Muscle layer of colon (tissue), 2 donors: ENCODE data around the gene CALCOCO1.

Source experiments
- H3K27ac ChIP-seq: one replicate; pipeline ENCODE4 v1.7.0; 2013; ENCODE audit warnings: low read depth, mild to moderate bottlenecking, low read length, moderate library complexity
- H3K27me3 ChIP-seq, 2 donors: one replicate each; pipeline ENCODE4 v1.7.0; 2013; ENCODE audit warnings: low read length in 2 of 2, mild to moderate bottlenecking in 2 of 2; ENCODE audit not compliant: insufficient read depth in 2 of 2, control insufficient read depth in 1 of 2
- H3K36me3 ChIP-seq: one replicate; pipeline ENCODE4 v1.7.0; 2013; ENCODE audit warnings: mild to moderate bottlenecking, low read length; ENCODE audit not compliant: insufficient read depth
- H3K4me1 ChIP-seq: one replicate; pipeline ENCODE4 v1.7.0; 2013; ENCODE audit warnings: mild to moderate bottlenecking, low read length; ENCODE audit not compliant: insufficient read depth
- H3K4me3 ChIP-seq, 2 donors: one replicate each; pipeline ENCODE4 v1.7.0; 2013; ENCODE audit warnings: low read length in 2 of 2, low read depth in 1 of 2, mild to moderate bottlenecking in 1 of 2, moderate library complexity in 1 of 2
- H3K9ac ChIP-seq: one replicate; pipeline ENCODE4 v1.7.0; 2013; ENCODE audit warnings: low read length
- H3K9me3 ChIP-seq: one replicate; pipeline ENCODE4 v1.7.0; 2013; ENCODE audit warnings: mild to moderate bottlenecking, low read length
- donor health status: abdominal sarcoma.
- donor health status: Adenocarcinoma of cecum.

CALCOCO1 gene

DNA sequence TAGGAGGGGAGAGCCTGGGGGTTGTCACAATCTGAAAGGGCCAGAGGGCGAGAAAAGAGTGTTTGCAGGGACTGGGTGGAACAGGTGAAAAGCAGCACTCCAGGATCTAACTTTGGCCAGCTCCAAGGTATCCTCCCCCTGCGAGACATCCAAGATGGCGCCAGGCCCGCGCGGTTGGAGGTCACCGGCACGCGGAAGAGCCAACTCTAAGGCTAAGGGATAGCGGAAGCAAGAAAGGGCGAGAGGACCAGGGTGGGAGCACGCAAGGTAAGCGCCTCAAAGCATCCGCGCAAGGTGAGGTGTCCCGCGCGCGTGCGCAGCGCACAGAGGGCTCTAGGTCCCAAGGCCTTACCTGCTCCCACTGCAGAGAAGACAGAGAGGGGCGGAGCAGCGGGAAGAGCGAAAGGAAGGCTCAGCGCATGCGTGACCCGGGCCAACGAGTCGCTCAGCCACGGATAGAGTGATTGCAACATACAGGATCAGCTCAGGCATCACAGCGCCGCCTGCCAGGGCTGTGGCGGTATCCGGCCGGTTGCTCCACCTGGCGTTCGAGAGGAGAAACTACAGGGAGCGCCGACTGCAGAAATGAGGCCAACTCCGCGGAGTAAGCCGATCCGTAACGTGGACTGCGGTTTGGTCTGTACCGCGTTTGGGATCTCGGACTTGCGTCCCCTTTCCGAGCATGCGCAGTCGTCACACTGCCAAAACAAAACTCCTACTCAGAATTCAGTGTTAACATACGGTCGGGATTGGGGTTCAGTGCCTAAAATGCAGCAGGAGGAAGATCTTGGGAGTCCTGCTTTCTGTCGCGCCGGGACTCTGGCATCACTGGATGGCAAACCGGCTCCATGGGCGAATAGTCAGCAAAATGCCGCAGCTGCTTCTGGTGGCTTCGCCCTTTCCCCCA, 51.3 kb downstream of the CALCOCO1 start, which contains the start of gene ATP5MC2:
ATP5MC2 (minus strand) TSS at position 383 of the 907 bp plus-strand sequence. CDS start 3,469 bp downstream, outside the sequence.
- peaks cover 19% of the 10 kb centered on the region for H3K36me3 ChIP-seq
- H3K9ac ChIP-seq: peak within 1 kb of the TSS; percentile 59
- H3K9me3 ChIP-seq: no peaks in the 10 kb centered on the region
- H3K4me3 ChIP-seq: peak within 1 kb of the TSS; percentile 43 to 93
- no peaks in the 10 kb centered on the region for H3K27me3 ChIP-seq
- peaks cover 33% of the 10 kb centered on the region for H3K4me1 ChIP-seq
- H3K27ac ChIP-seq: peak within 1 kb of the TSS; percentile 87

GRCh38 chr12:53674977-53675700, 52.1 kb downstream of the CALCOCO1 start:
- peak overlapping the region; percentile 59 for H3K9ac ChIP-seq
- H3K9me3 ChIP-seq: no peaks in the 10 kb centered on the region
- peak overlapping the region; percentile 83 for H3K27ac ChIP-seq
- H3K4me1 ChIP-seq: peaks cover 35% of the 10 kb centered on the region
- H3K4me3 ChIP-seq: peak overlapping the region; percentile 43 to 93
- H3K36me3 ChIP-seq: peaks cover 24% of the 10 kb centered on the region
- no peaks in the 10 kb centered on the region for H3K27me3 ChIP-seq

DNA sequence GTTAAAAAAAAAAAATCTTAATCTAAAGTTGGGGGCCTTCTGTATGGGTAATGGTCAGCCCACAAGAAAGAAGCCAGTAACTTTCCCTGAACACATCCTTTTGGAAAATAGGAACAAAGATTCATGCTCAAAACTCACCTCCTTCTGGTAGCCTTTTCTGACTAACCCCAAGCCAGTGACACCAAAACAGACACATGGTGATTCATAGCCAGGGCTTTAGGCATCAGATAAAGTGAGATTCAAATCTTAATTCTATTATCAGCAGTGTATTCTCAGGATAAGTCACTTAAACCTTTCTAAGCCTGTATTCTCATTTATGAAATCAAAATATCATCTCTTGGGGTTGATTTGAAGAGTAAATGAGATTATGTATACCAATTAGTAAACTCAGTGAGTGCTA, 56.3 kb downstream of the CALCOCO1 start:
- peaks cover 48% of the 10 kb centered on the region for H3K36me3 ChIP-seq
- no peaks in the 10 kb centered on the region for H3K9me3 ChIP-seq
- no peak overlapping the region for H3K27ac ChIP-seq
- H3K4me3 ChIP-seq: no peak overlapping the region
- H3K9ac ChIP-seq: no peak overlapping the region
- H3K27me3 ChIP-seq: no peaks in the 10 kb centered on the region
- H3K4me1 ChIP-seq: peaks cover 25% of the 10 kb centered on the region

DNA sequence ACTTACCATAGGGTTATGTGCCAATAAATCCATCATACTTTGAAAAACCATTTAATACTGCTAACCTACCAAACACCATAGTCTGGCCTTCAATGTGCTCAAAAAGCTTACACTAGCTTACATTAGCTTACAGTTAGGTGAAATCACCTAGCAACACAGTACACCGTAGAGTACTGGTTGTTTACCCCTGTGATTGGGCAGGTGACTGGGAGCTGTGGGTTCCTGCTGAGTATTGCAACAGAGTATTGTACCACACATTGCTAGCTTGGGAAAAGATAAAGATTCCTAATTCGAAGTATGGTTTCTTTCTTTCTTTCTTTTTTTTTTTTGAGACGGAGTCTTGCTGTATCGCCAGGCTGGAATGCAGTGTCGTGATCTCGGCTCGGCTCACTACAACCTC, 56.9 kb downstream of the CALCOCO1 start:
- no peak overlapping the region for H3K27ac ChIP-seq
- H3K27me3 ChIP-seq: no peaks in the 10 kb centered on the region
- peaks cover 24% of the 10 kb centered on the region for H3K4me1 ChIP-seq
- H3K9me3 ChIP-seq: no peaks in the 10 kb centered on the region
- H3K36me3 ChIP-seq: peaks cover 55% of the 10 kb centered on the region
- H3K4me3 ChIP-seq: no peak overlapping the region
- H3K9ac ChIP-seq: no peak overlapping the region

DNA sequence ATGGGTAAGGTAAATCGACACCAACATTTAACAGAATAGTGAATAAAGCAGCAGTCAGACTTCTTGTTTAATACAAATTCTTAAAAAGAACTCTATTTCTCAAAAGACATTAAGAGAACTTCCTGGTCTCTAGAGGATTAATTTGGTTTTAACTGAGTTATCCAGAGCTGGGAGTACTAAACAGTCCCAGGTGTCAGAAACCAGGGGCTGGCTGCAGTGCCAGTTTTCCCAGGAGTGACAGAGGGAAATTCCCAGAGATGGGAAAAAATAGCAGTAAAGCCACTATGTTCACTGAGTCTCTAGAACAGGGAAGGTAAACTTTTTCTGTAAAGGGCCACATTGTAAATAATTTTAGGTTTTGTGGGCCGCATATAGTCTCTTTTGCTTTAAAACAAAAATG, 60.2 kb downstream of the CALCOCO1 start:
- Histone ChIP-seq H3K27me3 (no peaks in the 10 kb centered on the region), H3K4me3 (no peak overlapping the region), H3K9me3 (no peaks in the 10 kb centered on the region), H3K36me3 (peaks cover 66% of the 10 kb centered on the region), H3K9ac (no peak overlapping the region), H3K4me1 (peaks cover 8% of the 10 kb centered on the region), H3K27ac (no peak overlapping the region)

DNA sequence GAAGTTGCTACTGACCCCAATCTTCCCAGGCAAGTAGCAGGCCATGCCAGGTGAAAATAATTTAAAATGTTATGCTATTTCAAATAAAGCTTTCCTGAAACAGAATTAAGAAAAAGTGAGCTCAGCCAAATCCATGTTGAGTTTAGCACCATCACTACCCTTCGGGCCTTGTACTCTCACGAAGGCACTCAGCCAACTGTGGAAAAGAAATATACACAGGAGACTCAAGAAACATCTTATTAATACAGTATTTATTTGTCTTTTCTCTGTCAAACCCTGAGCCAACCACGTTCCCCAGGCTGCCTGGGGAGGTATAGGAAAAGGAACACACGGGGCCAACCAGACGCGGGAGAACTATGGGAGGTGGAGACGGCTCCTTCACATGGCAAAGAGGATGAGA, 62.3 kb downstream of the CALCOCO1 start:
- H3K4me1 ChIP-seq: peaks cover 8% of the 10 kb centered on the region
- no peak overlapping the region for H3K27ac ChIP-seq
- H3K9me3 ChIP-seq: no peaks in the 10 kb centered on the region
- peaks cover 51% of the 10 kb centered on the region for H3K36me3 ChIP-seq
- H3K9ac ChIP-seq: no peak overlapping the region
- H3K27me3 ChIP-seq: no peaks in the 10 kb centered on the region
- peak overlapping the region in 1 of 2 donors; percentile 7 for H3K4me3 ChIP-seq

- H3K4me1 ChIP-seq: peaks cover 14% of the 10 kb centered on the region
- no peaks in the 10 kb centered on the region for H3K9me3 ChIP-seq
- H3K36me3 ChIP-seq: peaks cover 43% of the 10 kb centered on the region
- no peaks in the 10 kb centered on the region for H3K27me3 ChIP-seq
- H3K27ac ChIP-seq: no peak overlapping the region
- no peak overlapping the region for H3K9ac ChIP-seq
- H3K4me3 ChIP-seq: no peak overlapping the region
Observed at GRCh38 chr12:53664191-53664590, 63.1 kb downstream of the CALCOCO1 start.

- H3K4me3 ChIP-seq: no peak overlapping the region
- H3K9me3 ChIP-seq: no peaks in the 10 kb centered on the region
- peaks cover 19% of the 10 kb centered on the region for H3K36me3 ChIP-seq
- H3K27ac ChIP-seq: peak overlapping the region; percentile 89
- H3K9ac ChIP-seq: no peak overlapping the region
- H3K27me3 ChIP-seq: no peaks in the 10 kb centered on the region
- H3K4me1 ChIP-seq: peaks cover 26% of the 10 kb centered on the region
Observed at GRCh38 chr12:53660041-53660440, 67.2 kb downstream of the CALCOCO1 start.

DNA sequence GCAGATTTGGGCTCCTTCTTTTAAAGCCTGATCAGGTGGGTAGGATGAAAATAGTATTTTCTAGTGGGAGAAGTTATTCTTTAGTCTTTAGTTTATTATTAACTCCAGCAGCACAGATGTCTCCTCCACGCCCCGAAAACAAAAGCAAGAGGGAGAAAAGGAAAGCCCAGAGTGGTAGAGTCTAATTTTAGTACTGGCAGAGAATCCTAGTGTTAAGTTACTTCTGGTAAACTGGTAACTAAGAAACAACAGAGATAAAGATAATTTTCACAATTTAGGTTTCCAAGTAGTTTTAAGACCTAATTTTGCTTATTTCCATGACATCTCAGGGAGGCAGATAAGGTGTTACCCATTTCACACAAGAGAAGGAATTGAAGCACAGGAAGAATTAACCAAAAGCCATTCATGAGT, 67.7 kb downstream of the CALCOCO1 start:
- no peaks in the 10 kb centered on the region for H3K9me3 ChIP-seq
- peak overlapping the region; percentile 89 for H3K27ac ChIP-seq
- H3K36me3 ChIP-seq: peaks cover 15% of the 10 kb centered on the region
- H3K4me3 ChIP-seq: peak overlapping the region in 1 of 2 donors; percentile 16
- H3K4me1 ChIP-seq: peaks cover 26% of the 10 kb centered on the region
- H3K27me3 ChIP-seq: no peaks in the 10 kb centered on the region
- H3K9ac ChIP-seq: no peak overlapping the region

DNA sequence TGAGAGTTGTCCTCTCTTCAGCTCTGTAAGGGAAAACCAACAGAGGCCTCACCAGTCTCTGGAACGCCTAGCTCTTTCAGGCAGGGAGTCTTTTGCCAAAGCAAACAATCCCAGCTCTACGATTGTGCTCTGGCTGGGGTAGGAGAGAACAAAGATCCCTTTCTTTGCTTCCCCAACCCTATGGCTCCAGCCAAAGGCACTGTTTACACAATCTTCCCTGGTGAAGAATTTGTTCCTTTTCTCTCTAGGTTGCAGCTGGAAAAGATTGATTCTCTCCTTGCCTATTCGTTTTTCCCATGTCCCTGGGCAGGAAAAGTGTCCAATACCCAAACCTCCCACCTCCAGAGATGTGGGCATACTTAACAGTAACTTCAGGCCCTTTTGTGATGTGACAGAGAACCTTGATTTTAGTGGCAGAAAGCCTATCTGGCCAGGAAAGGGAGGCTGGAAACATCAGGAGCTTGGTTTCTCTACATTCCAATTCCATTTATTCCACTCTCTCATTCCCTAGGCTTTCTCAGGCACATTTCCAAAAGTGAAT, 68.2 kb downstream of the CALCOCO1 start:
- Histone ChIP-seq H3K9ac (no peak overlapping the region), H3K27me3 (no peaks in the 10 kb centered on the region), H3K9me3 (no peaks in the 10 kb centered on the region), H3K36me3 (peaks cover 11% of the 10 kb centered on the region), H3K4me1 (peaks cover 26% of the 10 kb centered on the region), H3K4me3 (peak overlapping the region in 1 of 2 donors; percentile 16), H3K27ac (peak overlapping the region; percentile 89)
